Large intestine (tissue), 3 donors: ENCODE measurements around the gene FXYD2. TPM values are rescaled to one million over a fixed set of nuclear protein-coding genes. Genes with fewer than 3 reads are reported as not detected.

Experiments
- DNase-seq, 2 donors: peaks; one replicate each; pipeline versions ENCODE4 v3.0.0 to v3.0.0-alpha.2; 2013
- H3K27ac ChIP-seq: one replicate; pipeline ENCODE4 v1.5.1; 2013; ENCODE audit warnings: low read length
- H3K27me3 ChIP-seq: 2 replicates; pipeline ENCODE4 v1.6.1; 2013; ENCODE audit warnings: low read length; ENCODE audit not compliant: control insufficient read depth, insufficient read depth
- H3K36me3 ChIP-seq: 2 replicates; pipeline ENCODE4 v1.6.1; 2013; ENCODE audit warnings: low read length; ENCODE audit not compliant: control insufficient read depth, insufficient read depth
- H3K4me1 ChIP-seq: one replicate; pipeline ENCODE4 v1.6.1; 2013; ENCODE audit warnings: low read length; ENCODE audit not compliant: control insufficient read depth, insufficient read depth
- H3K4me3 ChIP-seq: one replicate; pipeline ENCODE4 v1.5.1; 2013; ENCODE audit warnings: low read length
- H3K9me3 ChIP-seq: one replicate; pipeline ENCODE4 v1.6.1; 2013; ENCODE audit warnings: mild to moderate bottlenecking, low read depth, low read length, moderate library complexity; ENCODE audit not compliant: control insufficient read depth
- WGBS: methylation state at CpG from one replicate; pipeline ENCODE4 v1.1.5; 2013; ENCODE audit warnings: low lambda C conversion rate; ENCODE audit not compliant: insufficient coverage; 5-methylcytosine and 5-hydroxymethylcytosine counted together
- polyA plus RNA-seq: library from polyadenylated mRNA; unstranded; fragments of 120-200 nt; gene quantifications from one replicate; pipeline ENCODE4 v1.2.1, GENCODE V29; 2013

Gene FXYD2
- polyA plus RNA-seq, 1 donor = 4.4 TPM

DNA sequence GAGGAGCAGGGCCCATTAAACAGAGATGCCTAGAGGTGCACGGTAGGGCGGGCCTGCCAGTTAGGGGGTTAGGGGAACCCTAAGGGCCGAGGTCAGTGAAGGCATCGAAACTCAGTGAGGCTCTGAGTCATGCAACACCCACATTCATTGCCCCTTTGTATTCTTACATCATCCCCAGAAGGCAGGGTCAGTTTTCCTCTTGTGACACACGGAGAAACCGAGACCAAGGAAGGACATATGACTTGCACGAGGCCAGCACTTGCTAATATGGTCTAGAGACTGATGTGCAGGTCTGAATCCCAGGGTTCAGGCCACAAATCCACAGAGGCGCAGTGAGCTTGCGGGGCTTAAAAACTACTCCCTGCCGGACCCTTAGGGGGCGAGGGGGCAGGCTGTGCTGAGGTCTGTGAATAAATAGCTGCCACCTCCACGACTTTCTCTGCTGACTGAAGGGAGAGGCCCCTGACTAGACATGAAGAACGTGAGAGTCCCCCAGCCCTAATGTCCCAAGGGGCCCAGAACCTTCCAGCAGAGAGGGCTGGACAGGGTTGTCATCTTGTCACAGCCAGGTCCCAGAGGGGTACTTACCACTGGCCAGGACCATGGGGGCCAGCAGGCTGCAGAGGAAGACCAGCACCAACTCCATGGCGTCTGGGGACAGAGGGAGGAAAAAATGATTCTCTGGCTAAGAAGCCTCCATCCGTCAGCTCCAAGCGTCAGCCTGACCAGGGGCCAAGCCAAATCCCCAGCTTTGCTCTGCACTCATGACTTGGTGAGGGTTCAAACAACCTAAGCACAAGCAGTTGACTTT is 17.8 kb upstream of the FXYD2 start:
- Histone ChIP-seq H3K36me3 (no peaks in the 10 kb centered on the region), H3K4me1 (peaks cover 15% of the 10 kb centered on the region), H3K27ac (no peak overlapping the region), H3K9me3 (no peaks in the 10 kb centered on the region), H3K4me3 (no peak overlapping the region), H3K27me3 (no peaks in the 10 kb centered on the region)
- no peak for DNase-seq
- no CpG with 5 or more reads among the region's 16 CpGs for WGBS

DNA sequence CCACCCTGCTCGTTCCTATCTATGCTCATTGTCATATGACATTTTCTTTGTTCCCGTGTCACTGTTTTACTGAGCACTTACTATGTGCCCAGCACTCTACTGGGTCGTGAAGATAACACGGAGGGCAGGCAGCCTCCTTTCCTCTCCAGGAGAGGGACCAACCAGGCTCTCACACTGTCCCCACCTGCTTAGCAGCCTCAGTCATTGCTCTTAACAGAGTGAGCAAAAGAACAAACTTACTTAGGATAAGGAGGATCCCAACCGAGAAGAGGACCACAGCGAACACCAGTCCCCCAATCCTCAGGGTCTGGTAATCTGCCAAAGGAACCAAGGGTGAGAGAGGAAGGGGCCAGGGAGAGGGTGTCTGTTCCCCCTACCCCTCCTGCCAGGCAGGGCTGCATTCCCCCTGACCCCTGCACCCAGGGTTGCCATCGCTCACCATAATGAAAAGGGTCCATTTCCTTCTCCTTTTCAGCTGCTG is 17.0 kb upstream of the FXYD2 start:
- Histone ChIP-seq H3K36me3 (no peaks in the 10 kb centered on the region), H3K27ac (peak overlapping the region; percentile 23), H3K9me3 (no peaks in the 10 kb centered on the region), H3K27me3 (no peaks in the 10 kb centered on the region), H3K4me3 (no peak overlapping the region), H3K4me1 (peaks cover 22% of the 10 kb centered on the region)
- no peak for DNase-seq
- no CpG with 5 or more reads among the region's 7 CpGs for WGBS

GRCh38 chr11:117840881-117841550 is 16.5 kb upstream of the FXYD2 start:
- 80% methylated on average over 1 of the region's 11 CpGs for WGBS
- Histone ChIP-seq H3K36me3 (no peaks in the 10 kb centered on the region), H3K9me3 (no peaks in the 10 kb centered on the region), H3K27ac (no peak overlapping the region), H3K4me1 (peaks cover 26% of the 10 kb centered on the region), H3K4me3 (no peak overlapping the region), H3K27me3 (no peaks in the 10 kb centered on the region)
- no peak for DNase-seq

- Histone ChIP-seq H3K27me3 (no peaks in the 10 kb centered on the region), H3K36me3 (peaks cover 3% of the 10 kb centered on the region), H3K4me3 (no peak overlapping the region), H3K27ac (no peak overlapping the region), H3K9me3 (no peaks in the 10 kb centered on the region), H3K4me1 (peaks cover 26% of the 10 kb centered on the region)
- DNase-seq = no peak
- no CpG with 5 or more reads among the region's 10 CpGs for WGBS
Observed at GRCh38 chr11:117839936-117840813, 15.6 kb upstream of the FXYD2 start.

GRCh38 chr11:117839380-117839881 is 14.9 kb upstream of the FXYD2 start:
- peaks cover 28% of the 10 kb centered on the region for H3K4me1 ChIP-seq
- no peak overlapping the region for H3K27ac ChIP-seq
- peaks cover 3% of the 10 kb centered on the region for H3K36me3 ChIP-seq
- WGBS = 40% methylated on average over 1 of the region's 7 CpGs
- H3K27me3 ChIP-seq = no peaks in the 10 kb centered on the region
- no peak overlapping the region for H3K4me3 ChIP-seq
- peak in 1 of 2 donors; percentile 56 for DNase-seq
- H3K9me3 ChIP-seq = no peaks in the 10 kb centered on the region

- Histone ChIP-seq H3K4me1 (peaks cover 33% of the 10 kb centered on the region), H3K36me3 (peaks cover 3% of the 10 kb centered on the region), H3K27ac (no peak overlapping the region), H3K4me3 (no peak overlapping the region), H3K9me3 (no peaks in the 10 kb centered on the region), H3K27me3 (no peaks in the 10 kb centered on the region)
- no CpG with 5 or more reads among the region's 8 CpGs for WGBS
- DNase-seq = no peak
Observed at GRCh38 chr11:117838901-117839300, 14.4 kb upstream of the FXYD2 start.

DNA sequence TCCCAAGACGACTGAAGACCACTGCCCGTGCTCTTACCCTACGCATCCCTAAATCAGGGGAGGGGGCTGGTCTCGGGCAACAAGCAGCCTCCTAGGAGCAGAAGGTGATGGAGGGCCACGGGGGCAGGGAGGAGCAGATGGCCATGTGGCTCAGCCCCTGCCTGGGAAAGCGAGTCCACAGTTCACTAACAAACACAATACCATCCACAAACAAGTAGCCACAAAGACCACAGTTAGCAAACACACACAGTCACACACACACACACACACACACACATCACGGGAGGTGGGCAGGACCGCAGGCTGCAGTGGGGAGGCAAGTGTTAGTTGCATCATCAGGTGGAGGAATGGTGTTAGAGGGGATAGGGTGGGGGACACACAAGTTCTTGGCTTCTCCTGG is 13.2 kb upstream of the FXYD2 start:
- Histone ChIP-seq H3K27me3 (no peaks in the 10 kb centered on the region), H3K27ac (no peak overlapping the region), H3K4me3 (no peak overlapping the region), H3K9me3 (no peaks in the 10 kb centered on the region), H3K4me1 (peaks cover 40% of the 10 kb centered on the region), H3K36me3 (peaks cover 3% of the 10 kb centered on the region)
- WGBS = no CpG with 5 or more reads among the region's 8 CpGs
- no peak for DNase-seq

GRCh38 chr11:117837070-117837776 is 12.7 kb upstream of the FXYD2 start:
- 40% methylated on average over 2 of the region's 18 CpGs for WGBS
- Histone ChIP-seq H3K27ac (no peak overlapping the region), H3K36me3 (peaks cover 3% of the 10 kb centered on the region), H3K27me3 (no peaks in the 10 kb centered on the region), H3K4me3 (no peak overlapping the region), H3K4me1 (peaks cover 43% of the 10 kb centered on the region), H3K9me3 (no peaks in the 10 kb centered on the region)
- peak in 1 of 2 donors; percentile 80 for DNase-seq

DNA sequence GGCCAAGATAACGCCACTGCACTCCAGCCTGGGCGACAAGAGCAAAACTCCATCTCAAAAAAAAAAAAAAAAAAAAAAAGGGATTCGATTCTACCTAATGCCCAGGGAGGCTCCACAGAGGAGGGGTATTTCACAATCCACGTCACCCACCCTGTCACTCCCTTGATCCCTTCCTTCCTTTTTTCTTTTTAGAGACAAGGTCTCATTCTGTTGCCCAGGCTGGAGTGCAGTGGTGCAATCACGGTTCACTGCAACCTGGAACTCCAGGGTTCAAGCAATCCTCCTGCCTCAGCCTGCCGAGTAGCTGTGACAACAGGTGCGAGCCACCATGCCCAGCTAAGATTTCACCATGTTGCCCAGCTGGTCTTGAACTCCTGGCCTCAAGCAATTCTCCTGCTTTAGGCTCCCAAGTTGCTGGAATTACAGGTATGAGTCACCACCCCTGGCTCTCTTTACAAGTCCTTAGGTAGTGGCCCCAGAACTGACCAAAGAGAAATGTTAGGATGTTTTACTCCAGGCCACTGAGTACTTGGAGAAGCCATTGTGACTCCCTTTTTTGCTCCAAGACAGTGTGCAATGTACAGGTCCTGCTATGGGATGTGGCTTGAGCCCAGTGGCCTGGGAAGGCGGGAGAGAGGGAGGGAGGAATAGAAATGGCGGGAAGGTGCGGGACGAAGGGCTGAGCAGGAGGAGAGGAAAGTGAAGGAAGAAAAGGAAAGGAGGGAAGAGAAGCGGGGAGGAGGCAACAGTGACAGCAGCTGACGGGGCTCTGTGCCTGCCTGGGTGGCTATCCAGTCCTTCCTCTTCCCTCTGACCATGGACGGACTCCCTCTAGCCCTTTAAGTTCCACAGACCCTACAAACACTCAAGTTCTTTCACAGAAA is 11.8 kb upstream of the FXYD2 start:
- H3K9me3 ChIP-seq = no peaks in the 10 kb centered on the region
- peaks cover 3% of the 10 kb centered on the region for H3K36me3 ChIP-seq
- H3K4me1 ChIP-seq = peaks cover 52% of the 10 kb centered on the region
- 100% methylated on average over 2 of the region's 14 CpGs for WGBS
- H3K4me3 ChIP-seq = no peak overlapping the region
- H3K27ac ChIP-seq = no peak overlapping the region
- H3K27me3 ChIP-seq = no peaks in the 10 kb centered on the region
- DNase-seq = no peak
